Loucy (cell line): ENCODE data around the gene SND1.

Experiments
- EZH2phosphoT487 ChIP-seq: fragments of 200-600 bp; IDR thresholded peaks from 2 replicates; pipeline ENCODE4 v1.6.1; 2018; ENCODE audit warnings: antibody characterized with exemption, mild to moderate bottlenecking, moderate library complexity, borderline replicate concordance
- TF ChIP-seq, protein P1 (sequence below): fragments of 200-600 bp; sonication (generic); conservative IDR thresholded peaks from 2 replicates; pipeline ENCODE4 v1.5.1; 2014; ENCODE audit warnings: mild to moderate bottlenecking, antibody characterized with exemption, low read length

GRCh38 chr7:127832592-127832991 lies 180.6 kb downstream of the SND1 start:
- TF ChIP-seq, protein P1, sequence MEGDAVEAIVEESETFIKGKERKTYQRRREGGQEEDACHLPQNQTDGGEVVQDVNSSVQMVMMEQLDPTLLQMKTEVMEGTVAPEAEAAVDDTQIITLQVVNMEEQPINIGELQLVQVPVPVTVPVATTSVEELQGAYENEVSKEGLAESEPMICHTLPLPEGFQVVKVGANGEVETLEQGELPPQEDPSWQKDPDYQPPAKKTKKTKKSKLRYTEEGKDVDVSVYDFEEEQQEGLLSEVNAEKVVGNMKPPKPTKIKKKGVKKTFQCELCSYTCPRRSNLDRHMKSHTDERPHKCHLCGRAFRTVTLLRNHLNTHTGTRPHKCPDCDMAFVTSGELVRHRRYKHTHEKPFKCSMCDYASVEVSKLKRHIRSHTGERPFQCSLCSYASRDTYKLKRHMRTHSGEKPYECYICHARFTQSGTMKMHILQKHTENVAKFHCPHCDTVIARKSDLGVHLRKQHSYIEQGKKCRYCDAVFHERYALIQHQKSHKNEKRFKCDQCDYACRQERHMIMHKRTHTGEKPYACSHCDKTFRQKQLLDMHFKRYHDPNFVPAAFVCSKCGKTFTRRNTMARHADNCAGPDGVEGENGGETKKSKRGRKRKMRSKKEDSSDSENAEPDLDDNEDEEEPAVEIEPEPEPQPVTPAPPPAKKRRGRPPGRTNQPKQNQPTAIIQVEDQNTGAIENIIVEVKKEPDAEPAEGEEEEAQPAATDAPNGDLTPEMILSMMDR, result no peak
- TF ChIP-seq EZH2phosphoT487, result no peak
